ENCODE measurements around the gene STIP1.

STIP1 gene

GRCh38 chr11:64239662-64240434, 53.9 kb downstream of the STIP1 start:
- no peak for DNase-seq (ENCODE audit: low read depth, low spot score)
- ChIA-PET CTCF (interaction anchor here (2.1 kb wide), 1 partner anchor 12 kb away, joined by 7 read pairs; the partner anchor contains the start of gene PLCB3), POLR2A (interaction anchor here (0.7 kb wide), 1 partner anchor 32 kb away, joined by 4 read pairs; no protein-coding TSS in a partner anchor)
- TF ChIP-seq CTCF (IDR thresholded peaks at IDR 0.05; ENCODE audit: insufficient read depth, low read length, missing control alignments), result no peak
- H3K4me3 ChIP-seq (ENCODE audit: low read depth, low read length), result peak overlapping the region; percentile 68

- TF ChIP-seq CTCF (IDR thresholded peaks at IDR 0.05; ENCODE audit: insufficient read depth, low read length, missing control alignments), result no peak
- POLR2A ChIA-PET, result interaction anchor here (0.6 to 1.6 kb wide), 10 partner anchors 9 to 77 kb away, joined by 3 to 20 read pairs (median 4); partner anchors contain the start of genes NUDT22, PRDX5, TRMT112 and TRPT1
- H3K4me3 ChIP-seq (ENCODE audit: low read depth, low read length), result peak within 1 kb of the TSS; percentile 88
- CTCF ChIA-PET, result interaction anchor here (0.8 to 2.1 kb wide), 6 partner anchors 8 to 64 kb away, joined by 3 to 7 read pairs (median 3); partner anchors contain the start of gene PLCB3
- peak; percentile 64 for DNase-seq (ENCODE audit: low read depth, low spot score)
These were observed 54.7 kb downstream of the STIP1 start, which contains the start of gene FKBP2 for GRCh38 chr11:64240435-64241240. TSS of gene FKBP2 (plus strand) at chr11:64241095. CDS start at chr11:64242388, 1,293 bp downstream.

- DNase-seq (ENCODE audit: low read depth, low spot score), result peak; percentile 93
- POLR2A ChIA-PET, result interaction anchor here (0.6 to 1.6 kb wide), 10 partner anchors 9 to 76 kb away, joined by 3 to 20 read pairs (median 4); partner anchors contain the start of genes NUDT22, PRDX5, TRMT112 and TRPT1
These were observed 55.2 kb downstream of the STIP1 start for GRCh38 chr11:64241241-64241490.

GRCh38 chr11:64241491-64242374, 55.8 kb downstream of the STIP1 start:
- no peak for TF ChIP-seq CTCF (IDR thresholded peaks at IDR 0.05; ENCODE audit: insufficient read depth, low read length, missing control alignments)
- ChIA-PET POLR2A (interaction anchor here (0.6 to 7.1 kb wide), 11 partner anchors 8 to 76 kb away, joined by 3 to 61 read pairs (median 4); partner anchors contain the start of genes NUDT22, PRDX5, TRMT112 and TRPT1), CTCF (interaction anchor here (0.8 to 10.8 kb wide), 9 partner anchors 8 to 63 kb away, joined by 3 to 139 read pairs (median 4); partner anchors contain the start of genes CATSPERZ, ESRRA, FERMT3 and PLCB3)
- no peak for DNase-seq (ENCODE audit: low read depth, low spot score)
- peak overlapping the region; percentile 88 for H3K4me3 ChIP-seq (ENCODE audit: low read depth, low read length)

More at GRCh38 chr11:64241241-64241490, 55.2 kb downstream of the STIP1 start:
- H3K4me3 ChIP-seq (ENCODE audit: low read depth, low read length), result peak overlapping the region; percentile 88
- CTCF ChIA-PET, result interaction anchor here (0.8 to 2.1 kb wide), 6 partner anchors 8 to 63 kb away, joined by 3 to 7 read pairs (median 3); partner anchors contain the start of gene PLCB3
- TF ChIP-seq CTCF (IDR thresholded peaks at IDR 0.05; ENCODE audit: insufficient read depth, low read length, missing control alignments), result no peak

- no peak for DNase-seq (ENCODE audit: low read depth, low spot score)
- peak overlapping the region; percentile 25 for H3K4me3 ChIP-seq (ENCODE audit: low read depth, low read length)
- POLR2A ChIA-PET, result interaction anchor here (0.6 to 7.1 kb wide), 4 partner anchors 17 to 112 kb away, joined by 3 to 61 read pairs (median 5); partner anchors contain the start of genes NUDT22 and TRPT1
- CTCF ChIA-PET, result interaction anchor here (0.5 to 10.8 kb wide), 7 partner anchors 8 to 99 kb away, joined by 3 to 139 read pairs (median 3); partner anchors contain the start of genes CATSPERZ, ESRRA, FERMT3 and NUDT22
- TF ChIP-seq CTCF (IDR thresholded peaks at IDR 0.05; ENCODE audit: insufficient read depth, low read length, missing control alignments), result no peak
These were observed 57.4 kb downstream of the STIP1 start for GRCh38 chr11:64243236-64243854.

Measured in AG04449 (cell line).